PFSK-1 (cell line): Measurements from ENCODE around the gene OFD1.

Experiments used
- POLR2AphosphoS5 ChIP-seq: IDR thresholded peaks from 2 replicates; pipeline ENCODE4 v1.6.1; 2012; ENCODE audit warnings: low read depth, mild to moderate bottlenecking, control low read depth, low read length, moderate library complexity
- REST ChIP-seq, 2 experiments: IDR thresholded peaks; 2 replicates each; pipeline versions ENCODE4 v1.6.1 to v1.8.0; 2011 to 2012; ENCODE audit warnings: low read depth in 2 of 2, low read length in 2 of 2, control low read depth in 1 of 2, inconsistent platforms in 1 of 2, mild to moderate bottlenecking in 1 of 2, moderate library complexity in 1 of 2; ENCODE audit not compliant: insufficient read depth in 1 of 2
- TAF1 ChIP-seq: IDR thresholded peaks from 2 replicates; pipeline ENCODE4 v1.6.1; 2012; ENCODE audit warnings: low read length, control low read depth, borderline replicate concordance; ENCODE audit not compliant: insufficient read depth

- no peak for TF ChIP-seq POLR2AphosphoS5
- no peak for TF ChIP-seq TAF1
- TF ChIP-seq REST (IDR thresholded peaks at IDR 0.05; ENCODE audit: insufficient read depth in 1 of 2, low read depth in 2 of 2, low read length in 2 of 2): no peak
These were observed 36.1 kb upstream of the OFD1 start for GRCh38 chrX:13698432-13698831.
